A673 (cell line): ENCODE data around the gene GNAI2. TPM values are rescaled to one million over a fixed set of nuclear protein-coding genes. Genes with fewer than 3 reads are reported as not detected.

Experiments
- BruUV-seq: library from RNA; stranded (reverse); fragments of 400-500 nt; replicated peaks from 2 replicates; lab custom pipeline; 2021; lab: Mats Ljungman, UMichigan
- CTCF ChIA-PET: fragments of 300-600 bp; sonication (Branson Sonifier 250); formaldehyde crosslinking; loops from one replicate; lab custom pipeline; 2022; ENCODE audit warnings: antibody characterized with exemption; lab: Charles Lee
- POLR2A ChIA-PET: fragments of 300-600 bp; sonication (Branson Sonifier 250); formaldehyde crosslinking; loops from one replicate; lab custom pipeline; 2022; ENCODE audit warnings: antibody characterized with exemption; ENCODE audit not compliant: low non-redundant PET; lab: Charles Lee
- DNase-seq: peaks from one replicate; pipeline ENCODE4 v3.0.0-alpha.2; 2015; ENCODE audit warnings: low spot score
- H3K27ac ChIP-seq: fragments of 200-600 bp; sonication (generic); 2 replicates; pipeline ENCODE4 v1.5.1; 2016; ENCODE audit warnings: mixed run types, low read depth, mild to moderate bottlenecking, mixed read lengths, antibody characterized with exemption, low read length; ENCODE audit not compliant: poor library complexity, severe bottlenecking
- H3K27me3 ChIP-seq: fragments of 200-600 bp; sonication (generic); replicated peaks from 2 replicates; pipeline ENCODE4 v1.6.1; 2017; ENCODE audit warnings: mixed run types, low read depth, mild to moderate bottlenecking, mixed read lengths, antibody characterized with exemption, low read length; ENCODE audit not compliant: insufficient read depth, poor library complexity
- H3K36me3 ChIP-seq: fragments of 200-600 bp; sonication (generic); 2 replicates; pipeline ENCODE4 v1.6.1; 2016; ENCODE audit warnings: mixed run types, mild to moderate bottlenecking, mixed read lengths, antibody characterized with exemption, low read length; ENCODE audit not compliant: insufficient read depth, poor library complexity, severe bottlenecking
- H3K4me1 ChIP-seq: fragments of 200-600 bp; sonication (generic); 2 replicates; pipeline ENCODE4 v1.6.1; 2017; ENCODE audit warnings: mixed run types, mild to moderate bottlenecking, mixed read lengths, antibody characterized with exemption, low read length; ENCODE audit not compliant: insufficient read depth, poor library complexity, severe bottlenecking
- H3K4me3 ChIP-seq: fragments of 200-600 bp; sonication (generic); 2 replicates; pipeline ENCODE4 v1.5.1; 2016; ENCODE audit warnings: low read depth, mixed run types, mild to moderate bottlenecking, mixed read lengths, low read length; ENCODE audit not compliant: poor library complexity, severe bottlenecking
- H3K9me3 ChIP-seq: fragments of 200-600 bp; sonication (generic); 2 replicates; pipeline ENCODE4 v1.6.1; 2016; ENCODE audit warnings: mixed run types, low read depth, mild to moderate bottlenecking, mixed read lengths, antibody characterized with exemption, low read length; ENCODE audit not compliant: poor library complexity, severe bottlenecking
- CTCF ChIP-seq: fragments of 300-800, 200-600 bp; sonication (generic); conservative IDR thresholded peaks from 2 replicates; pipeline ENCODE4 v1.5.1; 2017; ENCODE audit warnings: low read depth, mild to moderate bottlenecking, antibody characterized with exemption, low read length, moderate library complexity, mixed read lengths
- EZH2 ChIP-seq: fragments of 200-600 bp; sonication (generic); IDR thresholded peaks from 2 replicates; pipeline ENCODE4 v1.6.1; 2017; ENCODE audit warnings: borderline replicate concordance, low read depth, mild to moderate bottlenecking, mixed read lengths, antibody characterized with exemption, low read length; ENCODE audit not compliant: poor library complexity, severe bottlenecking
- intact Hi-C: fragments of 100-400 bp; cut with micrococcal nuclease; formaldehyde crosslinking; loops from one replicate; pipeline ENCODE4 v1.10.0; 2022; ENCODE audit not compliant: unreplicated experiment
- microRNA-seq: library from miRNA; unstranded; fragments of <30 nt; microRNA quantifications from one replicate; pipeline ENCODE4 v1.2.0, GENCODE V29; 2021
- total RNA-seq: library from RNA; stranded (reverse); gene quantifications from 2 replicates; pipeline ENCODE4 v1.2.3, GENCODE V29; 2021

Gene GNAI2
- total RNA-seq, 1 experiment from 2014 or later = 115 TPM

GRCh38 chr3:50303013-50303815, 67.2 kb downstream of the GNAI2 start, which contains the start of gene HYAL1:
HYAL1 (minus strand) TSS chr3:50303574; CDS start chr3:50302956, 618 bp downstream.
- intact Hi-C loops = no loop called here

GRCh38 chr3:50304601-50305000, 68.6 kb downstream of the GNAI2 start:
- DNase-seq = no peak
- ChIA-PET POLR2A (no interaction called here), CTCF (no interaction called here)
- Histone ChIP-seq H3K4me1 (peaks cover 4% of the 10 kb centered on the region), H3K27me3 (no peaks in the 10 kb centered on the region), H3K36me3 (no peaks in the 10 kb centered on the region), H3K27ac (no peak overlapping the region), H3K9me3 (no peaks in the 10 kb centered on the region), H3K4me3 (no peak overlapping the region)
- TF ChIP-seq EZH2 = no peak
- no TSS peak for BruUV-seq
- intact Hi-C loops = no loop called here

More at GRCh38 chr3:50303013-50303815, 67.2 kb downstream of the GNAI2 start, which contains the start of gene HYAL1:
- DNase-seq = no peak
- H3K36me3 ChIP-seq = no peaks in the 10 kb centered on the region
- ChIA-PET POLR2A (no interaction called here), CTCF (no interaction called here)
- H3K27me3 ChIP-seq = no peaks in the 10 kb centered on the region
- peaks cover 5% of the 10 kb centered on the region for H3K4me1 ChIP-seq
- TF ChIP-seq CTCF = no peak
- no peak for TF ChIP-seq EZH2
- no peaks in the 10 kb centered on the region for H3K9me3 ChIP-seq
- no TSS peak for BruUV-seq
- no peak within 1 kb of the TSS for H3K4me3 ChIP-seq
- no peak within 1 kb of the TSS for H3K27ac ChIP-seq

Small RNAs within 50 kb of the gene (microRNA-seq; reads per million reads assigned to microRNA genes)
- not detected for gene MIR5787

Other genes with a start within 250 kb of the GNAI2 start
- gene RBM5, start 147.3 kb upstream of the GNAI2 start, total RNA-seq = 80.6 and 89.7 TPM in 2 replicates
- 3.9 and 7.8 TPM in 2 replicates for gene SEMA3F, start 80.9 kb upstream of the GNAI2 start, total RNA-seq
- gene GNAT1, start 44.6 kb upstream of the GNAI2 start, total RNA-seq = not detected in 2 replicates
- gene SLC38A3, start 30.9 kb upstream of the GNAI2 start, total RNA-seq = 0.31 TPM in 1 of 2 replicates, not detected in the other
- 0.43 and 2.0 TPM in 2 replicates for gene SEMA3B, start 32.9 kb downstream of the GNAI2 start, total RNA-seq
- gene LSMEM2, start 42.9 kb downstream of the GNAI2 start, total RNA-seq = not detected in 2 replicates
- 62.2 and 77.4 TPM in 2 replicates for gene IFRD2, start 56.2 kb downstream of the GNAI2 start, total RNA-seq
- 3.0 and 3.7 TPM in 2 replicates for gene HYAL3, start 63.2 kb downstream of the GNAI2 start, total RNA-seq
- gene NAA80, start 63.2 kb downstream of the GNAI2 start, total RNA-seq = 5.3 and 7.0 TPM in 2 replicates
- 0.37 TPM in 1 of 2 replicates, not detected in the other for gene HYAL1, start 67.4 kb downstream of the GNAI2 start, total RNA-seq
- gene HYAL2, start 86.5 kb downstream of the GNAI2 start, total RNA-seq = 17.7 and 18.1 TPM in 2 replicates
- gene TUSC2, start 92.0 kb downstream of the GNAI2 start, total RNA-seq = 14.6 and 15.2 TPM in 2 replicates
- gene RASSF1, start 104.6 kb downstream of the GNAI2 start, total RNA-seq = 10.2 and 14.4 TPM in 2 replicates
- 0.67 and 1.0 TPM in 2 replicates for gene ZMYND10, start 109.5 kb downstream of the GNAI2 start, total RNA-seq
- 15.2 and 16.0 TPM in 2 replicates for gene NPRL2, start 114.6 kb downstream of the GNAI2 start, total RNA-seq
- 7.9 and 8.2 TPM in 2 replicates for gene CYB561D2, start 114.7 kb downstream of the GNAI2 start, total RNA-seq
- gene TMEM115, start 123.3 kb downstream of the GNAI2 start, total RNA-seq = 17.3 and 19.4 TPM in 2 replicates